Suppressor macrophage treated with lipopolysaccharide for 1 hour (primary cell): ENCODE measurements around the gene UXT.
"Not testable (repeated sequence)": the region's sequence is repeated elsewhere in the genome, so short reads cannot be mapped to it uniquely, and the experiment has no call there.

Experiments
- DNase-seq, 3 donors: peaks; one replicate each; pipeline ENCODE4 v3.0.0-alpha.2; 2020 to 2022

Gene UXT

DNA sequence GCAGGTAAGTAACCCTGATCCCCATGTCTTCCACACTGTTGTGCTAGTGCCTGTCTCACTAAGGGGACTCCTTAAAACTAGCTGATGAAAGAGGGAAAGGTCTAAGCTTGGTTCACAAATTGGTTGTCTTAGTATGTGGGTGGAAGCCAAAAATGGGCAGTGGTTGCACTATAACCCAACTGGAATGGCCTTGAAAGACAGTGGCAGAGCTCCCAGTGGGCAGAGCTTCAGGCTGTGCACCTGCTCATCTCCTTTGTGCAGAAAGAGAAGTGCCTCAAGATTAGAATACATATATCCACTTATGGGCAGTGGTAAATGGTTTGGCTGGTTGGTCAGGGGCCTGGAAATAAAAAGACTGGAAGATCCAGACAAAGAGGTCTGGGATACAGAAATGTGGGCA is 46.6 kb downstream of the UXT start:
- no peak for DNase-seq

DNA sequence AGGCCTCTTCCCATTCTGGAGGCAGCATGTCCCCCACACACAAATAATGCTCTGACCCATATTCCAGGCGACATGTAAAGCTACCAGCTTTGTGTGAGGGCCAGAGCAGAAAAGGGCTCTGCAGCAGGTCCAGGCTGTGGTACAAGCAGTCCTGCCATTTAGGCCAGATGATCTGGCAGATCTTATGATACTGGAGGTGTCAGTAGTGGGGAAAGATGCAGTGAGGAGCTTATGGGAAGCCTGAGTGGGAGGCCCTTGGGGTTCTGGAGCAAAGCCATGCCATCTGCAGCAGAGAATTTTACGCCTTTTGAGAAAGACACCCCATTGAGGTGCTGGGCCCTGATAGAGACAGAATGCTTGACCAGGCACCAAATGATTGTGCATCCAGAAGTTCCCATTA is 47.1 kb downstream of the UXT start:
- DNase-seq, result no peak

GRCh38 chrX:47611489-47611888 is 47.5 kb downstream of the UXT start:
- DNase-seq, result no peak

DNA sequence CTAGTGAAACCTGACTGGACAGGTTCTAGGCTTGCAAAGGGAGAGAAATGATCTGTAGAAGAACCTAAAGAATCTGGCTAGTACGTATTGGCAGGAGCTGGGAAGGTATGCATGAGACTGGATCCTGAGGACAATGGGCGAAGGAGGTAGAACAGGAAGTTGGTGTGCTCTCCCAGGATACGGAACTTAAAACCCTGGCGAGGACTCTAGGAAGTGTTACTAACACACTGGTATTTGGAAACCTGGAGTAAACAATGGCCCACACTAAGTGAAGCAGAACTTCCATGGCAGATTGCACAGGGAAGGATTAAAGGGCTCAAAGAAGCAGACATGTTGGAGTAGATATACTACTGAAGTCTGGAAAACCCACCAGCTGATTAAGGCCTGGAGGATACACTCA is 48.5 kb downstream of the UXT start:
- DNase-seq, result peak in 1 of 3 donors; percentile 39

DNA sequence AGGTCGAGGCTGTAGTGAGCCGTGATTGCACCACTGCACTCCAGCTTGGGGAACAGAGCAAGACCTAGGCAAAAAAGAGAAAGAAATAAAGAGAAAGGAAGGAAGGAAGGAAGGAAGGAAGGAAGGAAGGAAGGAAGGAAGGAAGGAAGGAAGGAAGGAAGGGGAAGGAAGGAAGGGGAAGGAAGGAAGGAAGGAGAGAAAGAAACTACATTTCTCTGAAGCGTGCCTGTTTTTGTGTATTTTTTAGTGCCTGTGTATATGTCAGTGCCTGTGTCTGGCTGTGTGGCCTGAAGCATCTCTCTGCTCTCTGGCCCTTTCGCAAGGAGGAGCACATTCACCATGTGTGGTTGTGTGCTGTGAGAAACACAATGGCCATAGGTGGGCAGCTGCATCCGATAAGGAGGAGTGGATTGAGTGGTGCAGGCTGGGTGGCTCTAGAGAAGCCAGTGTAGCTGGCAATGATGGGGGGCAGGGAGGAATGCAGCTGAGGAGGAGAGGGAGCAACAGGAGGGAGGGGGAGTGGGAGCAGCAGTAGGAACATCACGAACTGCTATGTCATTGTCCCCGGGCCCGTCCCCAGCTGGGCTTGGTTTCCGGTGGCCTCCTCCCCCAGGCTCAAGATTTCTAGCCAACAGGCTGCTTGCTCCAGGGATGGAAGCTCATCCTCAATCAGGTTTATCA is 50.7 kb downstream of the UXT start:
- no peak for DNase-seq

- no peak for DNase-seq
Observed at GRCh38 chrX:47607091-47607490, 51.9 kb downstream of the UXT start.

DNA sequence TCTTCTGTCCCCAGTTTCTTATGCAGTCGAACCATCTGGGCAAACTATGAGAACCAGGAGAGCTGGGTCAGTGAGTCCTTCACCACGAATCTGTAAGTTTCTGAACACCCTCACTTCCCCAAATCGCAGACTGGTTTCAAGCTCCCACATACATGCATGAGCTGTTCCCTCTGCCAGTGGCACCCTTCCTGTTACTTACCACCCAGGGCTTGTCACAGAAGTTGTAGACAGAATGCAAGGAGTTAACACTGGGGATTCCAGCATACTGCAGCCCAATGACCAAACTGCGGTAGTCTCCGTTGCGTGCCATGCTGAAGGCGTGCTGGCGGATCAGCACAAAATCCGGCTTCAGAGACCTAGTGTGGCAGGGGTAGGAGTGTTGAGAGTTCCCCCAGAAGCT is 54.0 kb downstream of the UXT start:
- peak; percentile 65 to 75 (median 69) for DNase-seq

- DNase-seq, result not testable (repeated sequence)
Observed at GRCh38 chrX:47603125-47603524, 55.9 kb downstream of the UXT start.
